OCI-LY1 (cell line): ENCODE measurements around the gene PLEKHM3.

Experiments
- H2AFZ ChIP-seq: fragments of 200-600 bp; sonication (generic), shearing (Covaris generic); 2 replicates; pipeline ENCODE4 v1.6.0; 2014; ENCODE audit warnings: antibody characterized with exemption, mild to moderate bottlenecking, low read length
- H3F3A ChIP-seq: fragments of 200-600 bp; sonication (generic), shearing (Covaris generic); 2 replicates; pipeline ENCODE4 v1.6.0; 2014; ENCODE audit warnings: mild to moderate bottlenecking, antibody characterized with exemption, low read length, moderate library complexity; ENCODE audit not compliant: insufficient read depth
- H3K27ac ChIP-seq: fragments of 200-600 bp; sonication (generic); 2 replicates; pipeline ENCODE4 v1.5.1; 2014; ENCODE audit warnings: low read length, mixed run types, mild to moderate bottlenecking, low read depth; ENCODE audit not compliant: poor library complexity, severe bottlenecking
- H3K27me3 ChIP-seq: fragments of 200-600 bp; sonication (generic); 2 replicates; pipeline ENCODE4 v1.6.0; 2014; ENCODE audit warnings: antibody characterized with exemption, mild to moderate bottlenecking, low read length, moderate library complexity; ENCODE audit not compliant: insufficient read depth
- H3K36me3 ChIP-seq: fragments of 200-600 bp; sonication (generic); 2 replicates; pipeline ENCODE4 v1.6.1; 2014; ENCODE audit warnings: mild to moderate bottlenecking, antibody characterized with exemption, low read length, moderate library complexity, mixed read lengths; ENCODE audit not compliant: insufficient read depth
- H3K4me1 ChIP-seq: fragments of 200-600 bp; sonication (generic); 2 replicates; pipeline ENCODE4 v1.5.1; 2014; ENCODE audit warnings: mild to moderate bottlenecking, low read length, moderate library complexity; ENCODE audit not compliant: insufficient read depth, severe bottlenecking
- H3K4me2 ChIP-seq: fragments of 200-600 bp; sonication (generic), shearing (Covaris generic); 2 replicates; pipeline ENCODE4 v1.6.1; 2014; ENCODE audit warnings: low read length
- H3K4me3 ChIP-seq: fragments of 200-600 bp; sonication (generic); 2 replicates; pipeline ENCODE4 v1.5.1; 2014; ENCODE audit warnings: low read length, low read depth, mild to moderate bottlenecking, mixed read lengths; ENCODE audit not compliant: poor library complexity, severe bottlenecking
- H3K79me2 ChIP-seq: fragments of 200-600 bp; shearing (Covaris generic); 2 replicates; pipeline ENCODE4 v1.6.1; 2016; ENCODE audit warnings: mixed run types, low read length, mixed read lengths; ENCODE audit not compliant: insufficient read depth
- H3K9ac ChIP-seq: fragments of 200-600 bp; sonication (generic), shearing (Covaris generic); 2 replicates; pipeline ENCODE4 v1.6.1; 2014; ENCODE audit warnings: mild to moderate bottlenecking, low read length, mixed read lengths
- H3K9me2 ChIP-seq: fragments of 200-600 bp; sonication (generic), shearing (Covaris generic); 2 replicates; pipeline ENCODE4 v1.6.1; 2014; ENCODE audit warnings: low read depth, mild to moderate bottlenecking, low read length, mixed read lengths
- H3K9me3 ChIP-seq: fragments of 200-600 bp; shearing (Covaris generic); 2 replicates; pipeline ENCODE4 v1.6.1; 2014; ENCODE audit warnings: low read length, mixed read lengths
- H4K20me1 ChIP-seq: fragments of 200-600 bp; sonication (generic), shearing (Covaris generic); 2 replicates; pipeline ENCODE4 v1.6.0; 2016; ENCODE audit warnings: mild to moderate bottlenecking, low read length; ENCODE audit not compliant: insufficient read depth
- EZH2 ChIP-seq: fragments of 200-600 bp; sonication (generic), shearing (Covaris generic); IDR thresholded peaks from 2 replicates; pipeline ENCODE4 v1.8.0; 2017; ENCODE audit warnings: borderline replicate concordance, mixed run types, mild to moderate bottlenecking, antibody characterized with exemption, low read length, moderate library complexity, mixed read lengths
- TF ChIP-seq, protein P1 (sequence below): fragments of 200-600 bp; sonication (generic), shearing (Covaris generic); IDR thresholded peaks from 2 replicates; pipeline ENCODE4 v1.5.1; 2017; ENCODE audit warnings: mild to moderate bottlenecking, antibody characterized with exemption, low read length, moderate library complexity, mixed read lengths

Gene PLEKHM3

DNA sequence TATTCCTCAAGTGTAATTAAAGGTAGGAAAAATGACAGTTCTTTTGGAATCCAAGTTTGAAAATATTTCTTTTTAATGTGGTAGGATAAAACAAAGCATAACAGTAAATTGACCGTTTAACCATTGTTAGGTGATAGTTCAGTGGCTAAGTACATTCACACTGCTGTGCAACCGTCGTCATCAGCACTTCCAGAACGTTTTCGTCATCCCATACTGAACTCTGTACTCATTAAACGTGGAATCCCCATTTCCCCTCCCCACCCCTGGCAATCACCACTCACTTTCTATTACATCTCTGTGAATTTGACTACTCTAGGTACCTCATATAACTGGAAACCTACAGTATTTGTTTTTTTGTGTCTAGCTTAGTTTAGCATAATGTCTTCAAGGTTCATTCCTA lies 222.7 kb downstream of the PLEKHM3 start:
- H3K36me3 ChIP-seq = no peaks in the 10 kb centered on the region
- TF ChIP-seq, protein P1, sequence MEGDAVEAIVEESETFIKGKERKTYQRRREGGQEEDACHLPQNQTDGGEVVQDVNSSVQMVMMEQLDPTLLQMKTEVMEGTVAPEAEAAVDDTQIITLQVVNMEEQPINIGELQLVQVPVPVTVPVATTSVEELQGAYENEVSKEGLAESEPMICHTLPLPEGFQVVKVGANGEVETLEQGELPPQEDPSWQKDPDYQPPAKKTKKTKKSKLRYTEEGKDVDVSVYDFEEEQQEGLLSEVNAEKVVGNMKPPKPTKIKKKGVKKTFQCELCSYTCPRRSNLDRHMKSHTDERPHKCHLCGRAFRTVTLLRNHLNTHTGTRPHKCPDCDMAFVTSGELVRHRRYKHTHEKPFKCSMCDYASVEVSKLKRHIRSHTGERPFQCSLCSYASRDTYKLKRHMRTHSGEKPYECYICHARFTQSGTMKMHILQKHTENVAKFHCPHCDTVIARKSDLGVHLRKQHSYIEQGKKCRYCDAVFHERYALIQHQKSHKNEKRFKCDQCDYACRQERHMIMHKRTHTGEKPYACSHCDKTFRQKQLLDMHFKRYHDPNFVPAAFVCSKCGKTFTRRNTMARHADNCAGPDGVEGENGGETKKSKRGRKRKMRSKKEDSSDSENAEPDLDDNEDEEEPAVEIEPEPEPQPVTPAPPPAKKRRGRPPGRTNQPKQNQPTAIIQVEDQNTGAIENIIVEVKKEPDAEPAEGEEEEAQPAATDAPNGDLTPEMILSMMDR = no peak
- no peak for TF ChIP-seq EZH2
- H3K27ac ChIP-seq = no peak overlapping the region

DNA sequence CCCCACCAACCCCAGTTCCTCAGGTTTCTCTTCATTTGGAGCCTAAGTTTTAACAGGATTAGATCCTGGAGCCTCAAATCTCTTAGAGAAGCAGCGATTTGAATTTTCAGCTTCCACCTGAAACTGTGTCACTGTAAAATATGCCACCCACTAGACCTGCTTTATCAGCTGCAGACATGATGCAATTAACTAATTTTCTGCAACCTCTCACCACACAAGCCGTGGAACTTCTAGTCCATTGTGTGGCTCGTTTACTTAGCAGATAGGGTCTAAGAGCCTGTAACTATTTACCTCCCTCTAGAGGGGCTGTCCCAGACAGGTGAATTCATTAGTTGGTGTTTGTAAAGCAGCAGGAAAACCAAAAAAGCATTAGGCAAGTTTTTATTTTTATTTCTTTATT lies 224.1 kb downstream of the PLEKHM3 start:
- no peaks in the 10 kb centered on the region for H4K20me1 ChIP-seq
- no peak overlapping the region for H3K9ac ChIP-seq
- TF ChIP-seq, protein P1 = no peak
- no peak for TF ChIP-seq EZH2
- H3K4me2 ChIP-seq = no peak overlapping the region
- no peaks in the 10 kb centered on the region for H3K27me3 ChIP-seq
- no peak overlapping the region for H2AFZ ChIP-seq
- H3K9me2 ChIP-seq = no peaks in the 10 kb centered on the region
- no peaks in the 10 kb centered on the region for H3K4me1 ChIP-seq
- H3K9me3 ChIP-seq = no peaks in the 10 kb centered on the region
- no peak overlapping the region for H3K27ac ChIP-seq
- no peaks in the 10 kb centered on the region for H3K36me3 ChIP-seq
- no peaks in the 10 kb centered on the region for H3F3A ChIP-seq
- no peak overlapping the region for H3K4me3 ChIP-seq
- no peaks in the 10 kb centered on the region for H3K79me2 ChIP-seq

More for the DNA sequence above, 222.7 kb downstream of the PLEKHM3 start:
- Histone ChIP-seq H3K4me3 (no peak overlapping the region), H4K20me1 (no peaks in the 10 kb centered on the region), H3K4me2 (no peak overlapping the region), H3F3A (no peaks in the 10 kb centered on the region), H3K9me2 (no peaks in the 10 kb centered on the region), H3K79me2 (no peaks in the 10 kb centered on the region), H3K27me3 (no peaks in the 10 kb centered on the region), H3K9me3 (no peaks in the 10 kb centered on the region), H2AFZ (no peak overlapping the region), H3K9ac (no peak overlapping the region), H3K4me1 (no peaks in the 10 kb centered on the region)

DNA sequence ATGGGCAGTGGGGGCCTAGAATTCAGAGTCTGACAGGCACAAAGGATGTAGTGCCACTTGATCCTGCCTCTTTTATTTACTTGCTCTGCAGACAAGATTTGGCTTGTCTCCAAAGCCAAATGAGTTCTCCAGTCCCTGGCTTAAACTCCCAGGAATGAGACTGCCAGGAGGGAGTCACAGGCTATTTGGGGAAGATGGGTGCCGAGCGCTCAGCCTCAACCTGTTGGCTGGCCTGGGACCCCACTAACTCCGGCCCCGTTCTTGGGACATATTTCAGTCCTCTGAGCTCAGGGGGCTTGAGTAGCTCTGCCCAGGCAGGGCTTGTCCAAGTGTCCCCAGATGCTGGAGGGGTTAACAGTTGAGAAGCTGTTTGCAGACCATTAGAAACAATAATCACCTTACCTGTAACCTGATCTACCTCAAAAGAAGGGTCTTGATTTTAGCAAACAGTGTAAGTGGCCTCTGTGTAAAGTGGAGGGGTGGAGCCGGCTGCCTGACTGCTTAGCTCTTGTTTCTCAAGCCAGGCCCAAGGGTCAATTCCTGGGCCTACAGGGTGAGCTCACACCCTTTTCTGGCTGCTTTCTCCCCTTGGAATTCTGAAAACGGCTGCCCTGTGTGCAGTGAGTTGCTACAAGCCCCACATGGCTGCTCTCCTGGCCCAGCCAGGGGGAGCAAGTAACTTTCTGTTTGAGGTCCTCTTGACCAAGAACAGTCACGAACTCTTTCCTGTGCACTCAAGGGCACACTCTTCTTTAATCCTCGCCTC lies 228.6 kb downstream of the PLEKHM3 start:
- Histone ChIP-seq H3K9me2 (no peaks in the 10 kb centered on the region), H3K9me3 (no peaks in the 10 kb centered on the region), H3K4me1 (peaks cover 4% of the 10 kb centered on the region), H4K20me1 (no peaks in the 10 kb centered on the region), H3F3A (no peaks in the 10 kb centered on the region), H3K4me3 (no peak overlapping the region), H3K79me2 (no peaks in the 10 kb centered on the region), H3K36me3 (no peaks in the 10 kb centered on the region), H3K27ac (no peak overlapping the region), H3K27me3 (no peaks in the 10 kb centered on the region), H3K9ac (no peak overlapping the region), H2AFZ (no peak overlapping the region), H3K4me2 (no peak overlapping the region)
- TF ChIP-seq, protein P1 = no peak
